22Rv1 (cell line): ENCODE results near the gene NUDT8.

Source experiments
- ZFX ChIP-seq: fragments of 450-650 bp; IDR thresholded peaks from 2 replicates; pipeline ENCODE4 v1.6.1; 2017; ENCODE audit warnings: antibody characterized with exemption, borderline replicate concordance
- TF ChIP-seq, protein P1 (sequence below): fragments of 450-650 bp; IDR thresholded peaks from 2 replicates; pipeline ENCODE4 v1.5.1; 2017; ENCODE audit warnings: mild to moderate bottlenecking

DNA sequence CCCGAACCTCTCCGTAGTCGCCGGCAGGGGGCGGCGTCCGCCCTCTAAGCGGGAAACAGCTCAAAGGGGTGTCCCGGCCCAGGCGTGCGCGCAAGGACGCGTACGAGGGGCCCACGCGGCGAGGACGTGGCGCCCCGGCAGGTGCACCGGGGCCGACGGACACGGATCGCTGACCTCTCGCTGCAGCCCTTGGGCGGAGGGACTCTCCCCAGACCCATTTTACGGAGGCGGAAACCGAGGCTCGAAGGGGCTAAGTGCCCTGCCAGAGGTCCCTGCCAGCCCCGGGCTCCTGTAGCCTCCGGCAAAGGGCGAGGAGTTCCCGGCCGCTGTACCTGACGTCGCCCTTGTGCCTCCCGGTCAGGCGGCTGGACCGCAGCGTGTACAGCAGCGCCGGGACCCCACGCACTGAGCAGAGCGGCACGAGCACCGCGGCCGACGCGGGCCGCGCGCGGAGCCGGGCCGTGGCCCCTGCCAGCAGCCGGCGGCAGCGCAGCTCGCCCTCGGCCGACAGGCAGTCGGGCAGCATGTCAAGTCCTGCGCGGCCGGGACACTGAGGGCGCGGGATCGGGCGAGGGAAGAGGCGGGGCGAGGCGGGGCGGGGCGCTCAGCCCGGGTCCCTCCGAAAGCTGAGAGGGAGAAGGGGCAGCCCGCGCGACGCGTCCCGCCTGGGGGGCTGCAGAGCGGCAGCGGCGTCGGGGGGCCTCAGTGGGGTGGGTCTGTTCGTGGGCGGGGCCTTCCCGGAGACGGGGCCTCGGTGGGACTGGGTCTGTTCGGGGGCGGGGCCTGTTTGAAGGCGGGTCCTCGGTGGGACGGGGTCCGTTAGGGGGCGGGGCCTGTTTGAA, at the start of gene NUDT8:
- TF ChIP-seq, protein P1, sequence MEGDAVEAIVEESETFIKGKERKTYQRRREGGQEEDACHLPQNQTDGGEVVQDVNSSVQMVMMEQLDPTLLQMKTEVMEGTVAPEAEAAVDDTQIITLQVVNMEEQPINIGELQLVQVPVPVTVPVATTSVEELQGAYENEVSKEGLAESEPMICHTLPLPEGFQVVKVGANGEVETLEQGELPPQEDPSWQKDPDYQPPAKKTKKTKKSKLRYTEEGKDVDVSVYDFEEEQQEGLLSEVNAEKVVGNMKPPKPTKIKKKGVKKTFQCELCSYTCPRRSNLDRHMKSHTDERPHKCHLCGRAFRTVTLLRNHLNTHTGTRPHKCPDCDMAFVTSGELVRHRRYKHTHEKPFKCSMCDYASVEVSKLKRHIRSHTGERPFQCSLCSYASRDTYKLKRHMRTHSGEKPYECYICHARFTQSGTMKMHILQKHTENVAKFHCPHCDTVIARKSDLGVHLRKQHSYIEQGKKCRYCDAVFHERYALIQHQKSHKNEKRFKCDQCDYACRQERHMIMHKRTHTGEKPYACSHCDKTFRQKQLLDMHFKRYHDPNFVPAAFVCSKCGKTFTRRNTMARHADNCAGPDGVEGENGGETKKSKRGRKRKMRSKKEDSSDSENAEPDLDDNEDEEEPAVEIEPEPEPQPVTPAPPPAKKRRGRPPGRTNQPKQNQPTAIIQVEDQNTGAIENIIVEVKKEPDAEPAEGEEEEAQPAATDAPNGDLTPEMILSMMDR: peak; percentile 92
- TF ChIP-seq ZFX: no peak
